ENCODE results near the gene BANP. TPM values are rescaled to one million over a fixed set of nuclear protein-coding genes. Genes with fewer than 3 reads are reported as not detected.

BANP gene
- total RNA-seq, 1 experiment from 2014 or later = 13.6 TPM

GRCh38 chr16:87957296-87958094 lies 6.3 kb downstream of the BANP start:
- in situ Hi-C loops (cut with HindIII; ENCODE audit: low pct_unique_long_range_greater_than_20kb, low sequenced_read_pairs) = no loop called here
- no peak for DNase-seq (ENCODE audit: low read depth, low spot score)

DNA sequence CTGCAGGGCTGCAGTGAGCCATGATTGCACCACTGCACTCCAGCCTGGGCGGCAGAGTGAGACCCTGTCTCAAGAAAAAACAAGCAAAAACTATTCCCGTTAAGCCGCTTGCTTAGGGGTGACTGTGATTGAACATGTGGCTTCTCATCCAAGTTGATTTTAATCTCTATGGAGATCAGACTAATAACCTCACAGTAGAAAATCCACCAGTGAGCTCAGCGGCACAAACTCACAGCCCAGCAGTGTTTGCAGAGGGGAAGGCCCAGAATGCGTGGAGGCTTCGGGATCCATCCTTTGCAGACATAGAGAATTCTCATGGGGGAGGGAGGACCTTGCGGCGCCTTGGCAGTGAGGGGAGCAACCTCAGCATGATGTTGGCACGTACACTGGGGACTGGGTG lies 7.4 kb downstream of the BANP start:
- no peak for DNase-seq (ENCODE audit: low read depth, low spot score)
- in situ Hi-C loops (cut with HindIII; ENCODE audit: low pct_unique_long_range_greater_than_20kb, low sequenced_read_pairs) = no loop called here

GRCh38 chr16:87959391-87959990 lies 8.3 kb downstream of the BANP start:
- DNase-seq (ENCODE audit: low read depth, low spot score) = no peak
- in situ Hi-C loops (cut with HindIII; ENCODE audit: low pct_unique_long_range_greater_than_20kb, low sequenced_read_pairs) = no loop called here

DNA sequence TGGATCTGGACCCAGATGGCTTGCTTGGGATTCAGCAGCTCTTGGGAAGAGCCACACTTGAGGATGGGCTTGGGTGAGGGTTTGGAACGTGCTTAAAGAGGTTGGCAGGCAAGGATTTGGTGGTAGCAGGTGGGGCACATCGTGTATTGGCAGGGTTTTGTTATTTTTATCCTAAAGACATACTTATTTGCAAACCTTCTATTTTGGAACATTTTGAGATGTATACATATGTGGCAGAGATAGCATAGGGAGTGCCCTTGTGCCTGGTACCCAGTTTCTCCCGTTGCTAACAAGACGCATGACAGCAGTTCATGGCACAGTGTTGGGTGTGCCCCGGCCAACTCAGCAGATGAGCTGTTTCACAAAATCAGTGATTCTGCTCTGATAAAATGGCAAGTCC lies 9.1 kb downstream of the BANP start:
- in situ Hi-C loops (cut with HindIII; ENCODE audit: low pct_unique_long_range_greater_than_20kb, low sequenced_read_pairs) = no loop called here
- DNase-seq (ENCODE audit: low read depth, low spot score) = no peak

DNA sequence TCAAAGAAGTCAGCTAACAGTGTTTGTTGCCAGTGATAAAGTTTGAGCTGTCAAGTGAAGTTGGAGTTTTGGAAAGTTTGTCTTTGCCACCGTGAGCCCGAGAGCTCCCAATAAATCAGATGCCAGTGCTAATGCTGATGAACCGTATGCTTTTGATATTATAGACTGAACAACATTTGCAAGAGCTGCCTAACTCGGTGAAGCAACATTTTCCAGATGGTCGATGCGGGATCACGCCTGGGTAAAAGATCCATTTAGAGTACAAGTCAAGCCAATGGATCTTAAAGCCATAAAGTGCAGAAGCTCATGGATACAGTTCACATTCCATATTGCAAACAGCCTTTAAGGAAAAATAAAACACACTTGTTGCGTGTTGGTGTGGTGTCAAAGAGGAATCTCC lies 9.6 kb downstream of the BANP start:
- in situ Hi-C loops (cut with HindIII; ENCODE audit: low pct_unique_long_range_greater_than_20kb, low sequenced_read_pairs) = no loop called here
- no peak for DNase-seq (ENCODE audit: low read depth, low spot score)

GRCh38 chr16:87961623-87962022 lies 10.4 kb downstream of the BANP start:
- no peak for DNase-seq (ENCODE audit: low read depth, low spot score)
- in situ Hi-C loops (cut with HindIII; ENCODE audit: low pct_unique_long_range_greater_than_20kb, low sequenced_read_pairs) = no loop called here

DNA sequence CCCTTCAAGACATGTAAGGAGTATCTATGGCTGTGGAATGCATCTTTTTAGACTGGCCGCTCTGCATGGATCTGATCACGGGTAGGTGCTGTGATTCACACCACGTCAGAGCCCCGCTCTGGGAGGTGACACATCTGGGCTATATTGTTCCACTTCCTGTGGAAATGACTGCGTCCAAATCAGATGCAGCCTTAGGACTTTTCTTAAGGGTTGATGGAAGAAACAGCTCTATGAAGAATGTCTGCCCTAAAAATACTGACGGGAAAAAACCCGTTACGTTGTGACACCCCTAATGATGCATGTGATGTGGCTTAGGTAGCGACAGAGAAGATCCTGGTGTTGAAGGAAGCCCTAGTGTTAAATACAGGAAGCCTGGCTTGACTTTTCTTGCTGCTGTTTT lies 12.2 kb downstream of the BANP start:
- DNase-seq (ENCODE audit: low read depth, low spot score) = no peak
- in situ Hi-C loops (cut with HindIII; ENCODE audit: low pct_unique_long_range_greater_than_20kb, low sequenced_read_pairs) = no loop called here

- no peak for DNase-seq (ENCODE audit: low read depth, low spot score)
- in situ Hi-C loops (cut with HindIII; ENCODE audit: low pct_unique_long_range_greater_than_20kb, low sequenced_read_pairs) = no loop called here
Measured at GRCh38 chr16:87964049-87964659, 12.9 kb downstream of the BANP start.

- no peak for DNase-seq (ENCODE audit: low read depth, low spot score)
- in situ Hi-C loops (cut with HindIII; ENCODE audit: low pct_unique_long_range_greater_than_20kb, low sequenced_read_pairs) = no loop called here
Measured at GRCh38 chr16:87965417-87965816, 14.2 kb downstream of the BANP start.

GRCh38 chr16:87966064-87966645 lies 14.9 kb downstream of the BANP start:
- no peak for DNase-seq (ENCODE audit: low read depth, low spot score)
- in situ Hi-C loops (cut with HindIII; ENCODE audit: low pct_unique_long_range_greater_than_20kb, low sequenced_read_pairs) = no loop called here

- DNase-seq (ENCODE audit: low read depth, low spot score) = no peak
- in situ Hi-C loops (cut with HindIII; ENCODE audit: low pct_unique_long_range_greater_than_20kb, low sequenced_read_pairs) = no loop called here
Measured at GRCh38 chr16:87966685-87967185, 15.5 kb downstream of the BANP start.

DNA sequence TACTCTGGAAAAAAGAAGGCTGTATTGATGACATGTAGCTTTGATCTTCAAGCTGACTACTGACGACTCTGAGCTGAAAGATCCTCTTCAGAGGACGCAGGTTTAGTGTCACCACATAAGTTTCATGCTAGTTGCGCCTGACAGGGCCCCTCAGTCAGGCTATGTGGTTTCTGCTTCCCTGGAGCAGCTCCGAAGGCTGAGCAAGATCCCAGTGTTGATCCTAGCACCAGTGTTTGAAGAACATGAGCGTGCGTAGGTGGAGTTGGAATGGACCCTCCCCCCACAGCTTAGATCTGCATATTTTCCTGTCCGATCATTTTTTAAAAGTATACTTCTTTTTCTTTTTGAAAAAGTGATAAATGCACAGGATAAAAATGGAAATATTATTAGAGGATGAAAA lies 17.3 kb downstream of the BANP start:
- no peak for DNase-seq (ENCODE audit: low read depth, low spot score)
- in situ Hi-C loops (cut with HindIII; ENCODE audit: low pct_unique_long_range_greater_than_20kb, low sequenced_read_pairs) = no loop called here

GRCh38 chr16:87970186-87970585 lies 19.0 kb downstream of the BANP start:
- in situ Hi-C loops (cut with HindIII; ENCODE audit: low pct_unique_long_range_greater_than_20kb, low sequenced_read_pairs) = no loop called here
- DNase-seq (ENCODE audit: low read depth, low spot score) = no peak

DNA sequence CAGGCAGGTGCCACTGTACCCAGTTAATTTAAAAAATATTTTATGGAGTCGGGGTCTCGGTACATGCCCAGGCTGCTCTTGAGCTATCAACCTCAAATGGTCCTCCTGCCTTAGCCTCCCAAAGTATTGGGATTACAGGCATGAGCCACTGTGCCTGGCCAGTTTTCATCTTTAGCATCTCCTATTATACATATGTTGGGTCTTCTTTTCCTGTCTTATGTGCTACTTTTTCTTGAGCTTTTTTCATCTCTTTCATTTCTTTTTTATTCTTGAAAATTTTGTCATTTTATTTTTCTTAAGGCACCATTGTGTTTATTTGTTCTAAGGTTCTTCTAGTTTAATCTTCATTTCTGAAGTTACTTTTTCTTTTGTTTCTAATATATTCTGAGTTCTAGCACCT lies 20.7 kb downstream of the BANP start:
- no peak for DNase-seq (ENCODE audit: low read depth, low spot score)
- in situ Hi-C loops (cut with HindIII; ENCODE audit: low pct_unique_long_range_greater_than_20kb, low sequenced_read_pairs) = no loop called here

DNA sequence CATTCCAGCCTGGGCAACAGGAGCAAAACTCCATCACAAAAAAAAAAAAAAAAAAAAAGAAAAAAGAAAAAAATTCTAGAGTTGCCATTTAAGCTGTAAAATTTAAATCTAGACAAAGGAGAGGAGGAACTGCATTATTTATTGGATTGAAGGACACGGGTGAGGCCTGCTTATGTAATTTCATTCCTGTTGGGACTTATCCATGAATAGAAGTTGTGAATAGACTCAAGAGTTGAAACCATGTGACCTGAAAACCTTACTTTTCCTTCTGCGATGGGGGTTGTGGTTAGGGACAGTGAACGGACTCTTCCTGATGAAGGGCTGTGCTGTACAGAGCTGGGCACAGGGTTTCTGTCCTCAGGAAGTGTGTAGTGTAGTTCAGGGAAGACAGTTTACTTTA lies 22.5 kb downstream of the BANP start:
- in situ Hi-C loops (cut with HindIII; ENCODE audit: low pct_unique_long_range_greater_than_20kb, low sequenced_read_pairs) = no loop called here
- DNase-seq (ENCODE audit: low read depth, low spot score) = peak; percentile 13

DNA sequence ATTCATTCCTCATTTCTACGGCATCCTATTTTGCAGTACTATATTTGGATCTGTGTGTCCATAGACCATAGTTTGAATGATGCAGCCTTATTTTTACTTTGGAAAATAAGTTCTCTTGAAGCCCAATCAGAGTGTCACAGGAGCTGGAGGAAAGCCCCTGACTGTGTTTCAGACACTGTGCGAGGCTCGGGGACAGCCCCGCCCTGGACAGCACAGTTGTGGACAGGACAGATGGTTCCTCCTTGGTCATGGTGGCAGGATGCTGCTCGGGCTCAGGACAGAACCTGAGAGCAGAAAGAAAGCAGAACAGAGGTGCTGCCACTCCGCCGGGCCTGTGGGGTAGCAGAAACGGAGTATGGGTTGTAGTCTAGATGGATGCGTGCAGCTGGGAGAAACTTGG lies 22.9 kb downstream of the BANP start:
- in situ Hi-C loops (cut with HindIII; ENCODE audit: low pct_unique_long_range_greater_than_20kb, low sequenced_read_pairs) = no loop called here
- no peak for DNase-seq (ENCODE audit: low read depth, low spot score)

GRCh38 chr16:87976665-87977064 lies 25.4 kb downstream of the BANP start:
- DNase-seq (ENCODE audit: low read depth, low spot score) = no peak
- in situ Hi-C loops (cut with HindIII; ENCODE audit: low pct_unique_long_range_greater_than_20kb, low sequenced_read_pairs) = no loop called here

DNA sequence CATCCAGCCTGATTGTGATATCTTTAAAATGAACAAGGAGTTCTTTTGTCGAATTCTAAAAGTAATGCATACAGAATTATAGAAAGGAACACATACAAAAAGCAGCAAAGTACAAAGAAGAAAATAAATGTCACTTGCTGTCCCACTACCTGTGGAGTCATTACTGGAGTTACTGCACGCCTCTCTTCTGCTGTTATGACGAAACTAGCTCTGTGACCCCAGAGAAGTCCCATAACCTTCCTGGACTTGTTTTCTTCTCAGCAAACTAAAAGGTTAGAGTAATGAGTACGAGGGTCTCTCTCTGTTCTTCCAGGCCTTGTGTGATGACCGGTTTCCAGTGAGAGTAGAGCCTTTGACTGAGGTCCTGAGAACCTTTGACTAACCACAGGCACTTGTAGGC lies 26.9 kb downstream of the BANP start:
- no peak for DNase-seq (ENCODE audit: low read depth, low spot score)
- in situ Hi-C loops (cut with HindIII; ENCODE audit: low pct_unique_long_range_greater_than_20kb, low sequenced_read_pairs) = no loop called here
